T-helper 17 cell (primary cell): ENCODE results near the gene GRIK3. TPM values are rescaled to one million over a fixed set of nuclear protein-coding genes. Genes with fewer than 3 reads are reported as not detected.

Experiments
- ATAC-seq: fragments of 150-1000 bp; cut with Tn5 transposase; 2 replicates; pipeline ENCODE4 v1.10.0; 2021; ENCODE audit warnings: mild to moderate bottlenecking, moderate library complexity
- DNase-seq, 3 donors: peaks; one replicate each; pipeline versions ENCODE4 v3.0.0 to v3.0.0-alpha.2; 2020 to 2021
- H3K9me3 ChIP-seq: one replicate; pipeline ENCODE4 v1.7.0; 2013; ENCODE audit warnings: low read length, mild to moderate bottlenecking; ENCODE audit not compliant: control insufficient read depth, poor library complexity, severe bottlenecking
- H3K27ac Mint-ChIP-seq: one replicate; pipeline ENCODE4 v1.8.0; 2022; ENCODE audit warnings: mild to moderate bottlenecking, moderate library complexity, mixed read lengths
- H3K27me3 Mint-ChIP-seq: one replicate; pipeline ENCODE4 v1.8.0; 2022; ENCODE audit warnings: mixed read lengths
- H3K36me3 Mint-ChIP-seq: one replicate; pipeline ENCODE4 v1.8.0; 2022; ENCODE audit warnings: low read depth, mixed read lengths
- H3K4me1 Mint-ChIP-seq: one replicate; pipeline ENCODE4 v1.8.0; 2022; ENCODE audit warnings: mild to moderate bottlenecking, mixed read lengths
- H3K4me3 Mint-ChIP-seq: one replicate; pipeline ENCODE4 v1.8.0; 2022; ENCODE audit warnings: mild to moderate bottlenecking, moderate library complexity, mixed read lengths
- total RNA-seq, 4 donors: library from RNA in 2 of 4; stranded (reverse) in 2 of 4; gene quantifications; one replicate each; pipeline ENCODE4 v1.2.3 and lab custom pipeline; 2022 to 2026

The GRIK3 gene
- total RNA-seq, 2 donors from 2014 or later: not detected

DNA sequence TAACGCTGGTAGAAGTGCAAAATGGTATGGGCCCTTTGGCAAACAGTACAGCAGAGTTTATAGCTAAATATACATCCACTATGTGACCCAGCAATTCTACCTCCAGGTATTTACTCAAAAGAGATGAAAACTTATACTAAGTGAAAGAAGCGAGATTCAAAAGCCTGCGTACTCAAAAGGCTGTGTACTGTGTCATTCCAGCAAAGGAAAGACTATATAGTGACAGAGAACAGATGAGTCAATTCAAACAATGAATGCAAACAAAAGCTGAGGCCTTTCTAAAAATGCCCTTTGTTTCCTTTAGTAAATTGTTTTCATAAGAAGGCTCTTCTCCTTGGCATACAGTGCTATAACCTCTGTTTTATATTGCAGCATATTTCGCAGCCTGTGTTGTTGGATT lies 282.8 kb downstream of the GRIK3 start:
- Mint-ChIP-seq H3K4me3 (no peak overlapping the region), H3K4me1 (peaks cover 2% of the 10 kb centered on the region), H3K27me3 (peaks cover 70% of the 10 kb centered on the region), H3K27ac (no peak overlapping the region), H3K36me3 (peaks cover 2% of the 10 kb centered on the region)
- DNase-seq: no peak
- no peaks in the 10 kb centered on the region for H3K9me3 ChIP-seq
- ATAC-seq: no peak

DNA sequence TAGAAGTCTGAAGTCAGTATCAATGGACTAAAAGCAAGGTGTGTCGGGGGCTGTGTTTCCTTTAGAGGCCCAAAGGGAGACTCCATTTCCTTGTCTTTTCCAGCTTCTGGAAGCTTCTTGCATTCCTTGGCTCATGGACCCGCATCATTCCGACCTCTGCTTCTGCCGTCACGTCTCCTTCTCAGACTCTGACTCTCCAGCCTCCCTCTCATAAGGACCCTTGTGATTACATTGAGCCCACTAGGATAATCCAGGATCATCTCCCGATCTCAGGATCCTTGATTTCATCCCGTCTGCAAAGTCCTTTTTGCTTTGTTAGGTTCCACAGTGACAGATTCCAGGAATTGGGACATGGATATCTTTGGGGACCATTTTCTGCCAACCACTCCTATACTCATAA lies 285.8 kb downstream of the GRIK3 start:
- Mint-ChIP-seq H3K4me3 (no peak overlapping the region), H3K36me3 (no peaks in the 10 kb centered on the region), H3K4me1 (peaks cover 2% of the 10 kb centered on the region), H3K27ac (no peak overlapping the region), H3K27me3 (peaks cover 61% of the 10 kb centered on the region)
- no peaks in the 10 kb centered on the region for H3K9me3 ChIP-seq
- DNase-seq: no peak
- ATAC-seq: no peak
